Suprapubic skin (tissue), 4 donors: ENCODE data around the gene PDGFRB.

Experiments
- CTCF ChIP-seq, 2 donors: fragments of 200-600 bp in 1 of 2; fragments of 450-650 bp in 1 of 2; sonication (generic) in 1 of 2; IDR thresholded peaks; one replicate each; pipeline ENCODE4 v1.5.1; 2016 to 2019; ENCODE audit warnings: antibody characterized with exemption in 2 of 2, mild to moderate bottlenecking in 1 of 2, moderate library complexity in 1 of 2
- POLR2A ChIP-seq, 2 donors: fragments of 450-650 bp; IDR thresholded peaks; one replicate each; pipeline ENCODE4 v1.6.1; 2017; ENCODE audit warnings: antibody characterized with exemption in 2 of 2, mild to moderate bottlenecking in 2 of 2, moderate library complexity in 2 of 2
- POLR2AphosphoS5 ChIP-seq, 3 donors: sonication (generic); formaldehyde crosslinking; IDR thresholded peaks; one replicate each; pipeline ENCODE4 v1.6.1; 2017; ENCODE audit warnings: antibody characterized with exemption in 3 of 3

DNA sequence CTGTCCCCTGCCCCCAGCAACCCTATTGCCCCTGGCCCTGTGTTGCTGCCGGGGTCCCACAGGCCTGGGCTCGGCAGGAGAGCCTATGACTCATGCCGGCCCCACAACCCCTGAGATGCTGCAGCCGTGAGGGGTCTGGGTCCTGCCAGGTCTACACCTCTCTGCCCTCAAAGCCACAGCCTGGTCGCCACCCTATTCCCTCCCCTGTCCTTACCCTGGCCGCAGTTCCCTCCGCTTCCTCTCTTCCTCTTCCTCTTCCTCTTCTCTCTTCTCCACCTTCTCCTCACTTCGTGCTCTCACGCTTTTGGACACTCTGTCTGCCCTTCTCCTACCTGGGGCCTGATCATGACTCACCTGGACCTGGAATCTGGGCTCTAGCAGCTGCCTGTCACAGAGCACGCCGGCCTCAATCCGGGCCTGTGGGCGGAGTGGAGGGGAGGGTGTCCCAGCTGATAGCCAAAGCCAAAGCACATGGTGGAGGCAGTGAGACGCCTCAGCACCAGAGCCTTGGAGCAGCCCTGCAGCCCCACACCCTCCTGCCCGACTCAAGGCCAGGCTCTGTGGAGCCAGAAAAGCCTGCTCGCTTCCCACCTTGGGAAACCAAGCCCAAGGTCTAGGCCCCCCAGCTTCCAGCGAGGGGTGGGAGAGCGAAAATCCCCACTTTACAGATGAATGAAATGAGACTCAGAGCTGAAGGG is 42.4 kb downstream of the PDGFRB start:
- TF ChIP-seq CTCF (IDR thresholded peaks at IDR 0.05) (no peak), POLR2AphosphoS5 (IDR thresholded peaks at IDR 0.05) (no peak), POLR2A (IDR thresholded peaks at IDR 0.05) (no peak)
